NCI-H1092 treated with DMSO at 0.1 percent for 48 hours (cell line): ENCODE measurements around the gene TBX6.
"Not testable (repeated sequence)": the region's sequence is repeated elsewhere in the genome, so short reads cannot be mapped to it uniquely, and the experiment has no call there.

Experiments used
- DNase-seq: peaks from one replicate; lab custom pipeline; 2025; lab: John Stamatoyannopoulos, UW

The TBX6 gene

DNA sequence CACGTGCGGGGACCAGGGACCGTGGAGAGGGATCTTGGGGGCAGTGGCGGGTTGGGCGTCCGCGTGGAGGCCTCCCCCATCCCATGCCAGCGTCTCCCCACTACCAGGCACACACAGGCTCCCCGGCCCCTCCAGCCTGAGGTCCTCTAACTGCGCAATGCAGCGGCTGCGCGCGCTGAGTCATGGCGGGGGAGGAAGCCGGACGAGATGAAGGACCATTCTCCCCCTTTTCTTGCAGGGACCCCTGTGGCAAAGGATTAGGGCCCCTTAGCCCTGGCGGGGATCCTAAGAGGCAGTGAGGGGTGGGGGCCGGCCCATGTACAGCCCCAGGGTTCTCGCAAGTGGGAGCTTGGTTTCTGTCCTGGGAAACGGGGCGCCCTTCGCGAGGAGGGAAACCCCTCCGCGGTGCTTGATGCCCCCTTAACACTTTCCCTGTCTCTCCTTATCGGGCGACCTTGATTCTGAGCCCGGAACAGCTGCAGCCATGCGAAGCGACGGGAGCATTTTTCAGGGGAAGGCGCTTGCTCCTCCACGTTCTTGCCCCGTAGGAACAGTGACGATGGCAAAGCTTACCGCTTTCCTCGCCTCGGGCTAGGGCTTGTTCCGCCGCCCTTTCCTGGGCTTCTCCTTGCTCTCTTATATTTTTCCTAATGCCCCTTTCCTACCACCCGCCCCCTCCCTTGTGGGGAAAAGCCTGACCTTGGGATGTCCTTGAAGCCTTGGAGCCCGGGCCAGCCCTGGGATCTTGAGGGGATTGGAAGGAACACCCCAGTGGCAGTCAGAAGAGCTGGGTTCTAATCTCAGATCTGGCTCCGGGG lies 25.6 kb downstream of the TBX6 start:
- no peak for DNase-seq

DNA sequence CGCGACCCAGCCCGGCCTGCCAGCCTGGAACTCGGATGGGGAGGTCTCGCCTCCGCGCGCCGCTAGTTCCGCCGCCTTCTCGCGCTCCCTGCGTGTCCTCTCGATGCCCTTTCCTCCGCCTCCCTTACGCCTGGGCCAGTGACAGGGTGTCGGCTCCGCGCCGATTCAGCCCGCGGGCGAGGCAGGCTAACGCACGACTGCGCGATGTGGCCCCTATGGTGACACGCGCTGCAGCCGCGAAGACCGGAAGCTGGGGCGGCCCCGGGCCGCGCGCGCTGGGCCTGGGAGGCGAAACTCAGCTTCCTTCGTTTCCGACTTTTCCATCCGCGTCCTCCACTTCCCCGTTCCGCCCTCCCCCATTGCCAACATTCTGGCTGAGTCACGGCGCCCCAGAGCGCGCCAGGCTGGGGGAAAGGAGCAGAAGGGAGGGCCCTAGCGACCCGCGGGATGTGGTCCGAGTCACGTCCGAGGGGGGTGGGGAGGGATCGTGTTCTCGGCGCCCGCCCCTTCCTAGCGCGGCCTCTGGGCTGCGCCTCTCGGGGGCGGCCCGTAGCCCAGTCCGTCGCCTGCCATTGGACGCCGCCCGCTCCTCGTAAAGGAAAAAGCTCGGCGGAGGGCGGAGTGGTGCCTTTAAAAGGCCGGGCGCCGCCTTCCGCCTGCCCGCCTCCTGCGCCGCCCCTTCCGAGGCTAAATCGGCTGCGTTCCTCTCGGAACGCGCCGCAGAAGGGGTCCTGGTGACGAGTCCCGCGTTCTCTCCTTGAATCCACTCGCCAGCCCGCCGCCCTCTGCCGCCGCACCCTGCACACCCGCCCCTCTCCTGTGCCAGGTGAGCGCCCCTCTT lies 26.4 kb downstream of the TBX6 start, which contains the start of gene ALDOA:
Gene ALDOA (plus strand): TSS at position 659 of the 841 bp plus-strand sequence. CDS start 1,138 bp downstream, outside the sequence.
- peak; percentile 96 for DNase-seq

DNA sequence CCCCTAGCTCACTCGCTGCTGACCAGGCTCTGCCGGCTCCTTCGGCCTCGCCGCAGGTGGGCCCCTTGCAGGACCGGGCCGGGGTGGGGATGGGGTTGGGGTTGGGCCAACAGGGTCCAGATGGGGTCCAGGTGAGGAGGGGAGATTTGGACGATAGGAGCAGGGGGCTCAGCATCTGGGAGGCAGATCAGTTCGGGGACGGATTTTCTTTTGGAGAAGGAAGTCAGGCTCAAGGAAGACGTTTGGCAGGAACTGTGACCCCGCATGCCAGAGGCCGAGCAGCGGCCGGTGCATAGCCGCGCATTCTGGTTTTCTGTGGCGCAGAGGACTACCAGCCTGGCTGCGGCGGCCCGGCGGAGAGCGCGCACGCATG lies 27.0 kb downstream of the TBX6 start:
- DNase-seq = no peak

DNA sequence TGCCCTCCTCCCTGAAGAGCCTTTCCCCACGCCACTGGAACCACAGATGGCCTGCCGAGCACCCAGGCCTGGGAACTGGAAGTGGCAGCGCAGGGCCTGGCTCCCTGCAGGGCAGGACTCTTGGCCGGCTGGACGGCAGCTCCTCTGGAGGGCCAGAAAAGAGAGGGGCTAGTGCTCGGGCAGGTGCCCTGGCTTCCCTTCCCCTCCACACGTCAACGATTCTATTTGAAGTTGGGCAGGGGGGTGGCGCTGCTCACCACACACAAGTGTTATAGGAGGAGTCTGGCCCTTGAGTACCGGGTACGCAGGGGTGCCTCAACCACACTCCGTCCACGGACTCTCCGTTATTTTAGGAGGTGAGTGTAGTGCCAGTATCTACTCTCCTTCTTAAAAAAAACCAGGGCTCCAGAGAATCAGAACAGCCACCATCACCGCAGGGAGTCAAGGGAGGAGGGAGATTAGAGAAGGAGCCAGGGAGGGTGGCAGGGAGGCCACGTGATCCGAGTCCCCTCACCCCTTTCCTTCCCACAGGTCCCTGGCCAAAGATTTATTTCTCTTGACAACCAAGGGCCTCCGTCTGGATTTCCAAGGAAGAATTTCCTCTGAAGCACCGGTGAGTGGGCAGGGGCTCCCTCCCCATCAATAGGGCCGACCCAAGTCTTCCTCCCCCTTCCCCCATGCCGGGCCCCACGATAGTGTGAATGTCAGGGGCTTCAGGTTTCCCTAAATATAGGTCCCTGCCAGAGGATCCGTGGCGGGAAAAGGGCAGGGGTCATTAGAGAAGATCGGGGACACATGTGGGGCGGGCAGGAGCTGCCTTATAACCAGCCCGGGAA lies 27.6 kb downstream of the TBX6 start:
- DNase-seq = peak; percentile 85

DNA sequence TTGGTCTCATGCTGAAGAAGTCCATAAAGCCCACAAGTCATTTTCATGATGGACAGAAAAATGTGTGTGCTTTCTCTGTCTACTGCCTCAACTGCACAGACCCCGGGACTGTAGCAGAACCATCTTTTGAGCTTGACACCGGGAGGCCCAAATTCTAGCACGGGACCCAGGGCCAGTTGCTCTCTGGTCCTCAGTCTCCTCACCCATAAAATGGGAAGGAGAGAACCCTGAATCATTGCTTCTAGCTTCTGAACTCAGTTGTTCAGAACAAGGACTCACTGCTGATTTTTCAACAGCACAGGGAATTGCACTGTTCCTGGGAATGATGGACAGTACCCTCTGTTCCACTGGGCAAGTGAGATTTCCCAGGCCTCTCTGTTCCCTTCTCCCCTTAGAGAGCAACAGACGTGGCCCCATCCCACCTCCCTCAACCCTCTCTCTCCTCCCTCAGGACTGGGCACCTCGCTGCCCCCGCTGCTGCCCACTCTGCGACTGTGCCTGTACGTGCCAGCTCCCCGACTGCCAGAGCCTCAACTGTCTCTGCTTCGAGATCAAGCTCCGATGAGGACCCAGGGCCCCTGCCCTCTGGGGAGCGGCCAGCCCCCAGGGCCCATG lies 28.3 kb downstream of the TBX6 start:
- no peak for DNase-seq

DNA sequence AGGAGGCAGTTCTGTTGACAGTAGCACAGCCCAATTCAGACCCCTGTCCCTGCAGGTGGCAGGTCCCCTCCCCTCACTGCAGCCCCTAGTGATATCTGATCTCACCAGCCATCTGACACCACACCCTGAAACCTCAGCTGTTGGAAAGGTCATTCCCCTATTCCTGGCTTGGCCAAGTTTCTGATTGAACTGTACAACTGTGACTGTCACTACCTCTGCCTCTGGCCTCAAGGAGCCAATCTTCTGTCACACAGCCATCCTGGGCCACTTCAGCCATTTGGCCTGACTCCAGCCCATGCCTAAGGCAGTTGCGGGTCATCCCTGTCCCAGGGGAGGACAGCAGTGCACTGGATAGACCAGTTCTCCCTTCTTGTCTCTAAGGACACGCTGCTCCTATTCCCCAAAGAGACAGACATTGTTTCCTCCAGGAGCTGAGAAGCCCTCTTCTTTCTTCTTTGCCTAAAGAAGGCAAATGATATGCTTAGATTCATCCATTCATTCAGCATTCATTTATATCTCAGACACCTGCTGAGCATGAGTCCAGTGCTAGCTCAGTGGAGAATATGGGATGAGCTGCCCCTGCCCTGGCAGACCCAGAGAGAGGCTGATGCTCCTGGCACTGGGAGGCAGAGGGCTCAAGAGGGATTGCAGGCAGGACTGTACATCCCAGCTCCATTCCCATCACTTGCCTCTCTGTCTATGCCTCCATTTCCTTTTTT lies 30.7 kb downstream of the TBX6 start:
- DNase-seq = no peak

DNA sequence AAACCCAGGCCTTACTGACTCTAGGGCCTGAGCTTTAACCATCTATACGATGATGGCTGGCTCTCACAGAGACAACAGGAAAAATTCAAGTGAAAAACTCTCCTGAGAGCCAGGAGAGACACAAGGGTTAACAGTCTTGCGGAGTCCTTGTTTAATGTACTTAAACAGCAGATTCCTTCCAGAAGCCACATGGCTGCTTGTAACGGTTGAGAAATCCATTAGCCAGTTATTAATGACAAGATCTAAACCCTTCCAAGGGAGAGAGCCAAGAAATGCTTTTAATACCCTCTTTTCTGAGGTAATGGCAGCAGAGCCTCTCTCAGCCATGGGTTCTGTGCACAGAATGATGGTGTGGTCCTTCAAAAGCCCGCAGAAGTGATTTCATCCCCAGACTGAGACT lies 31.4 kb downstream of the TBX6 start:
- no peak for DNase-seq

DNA sequence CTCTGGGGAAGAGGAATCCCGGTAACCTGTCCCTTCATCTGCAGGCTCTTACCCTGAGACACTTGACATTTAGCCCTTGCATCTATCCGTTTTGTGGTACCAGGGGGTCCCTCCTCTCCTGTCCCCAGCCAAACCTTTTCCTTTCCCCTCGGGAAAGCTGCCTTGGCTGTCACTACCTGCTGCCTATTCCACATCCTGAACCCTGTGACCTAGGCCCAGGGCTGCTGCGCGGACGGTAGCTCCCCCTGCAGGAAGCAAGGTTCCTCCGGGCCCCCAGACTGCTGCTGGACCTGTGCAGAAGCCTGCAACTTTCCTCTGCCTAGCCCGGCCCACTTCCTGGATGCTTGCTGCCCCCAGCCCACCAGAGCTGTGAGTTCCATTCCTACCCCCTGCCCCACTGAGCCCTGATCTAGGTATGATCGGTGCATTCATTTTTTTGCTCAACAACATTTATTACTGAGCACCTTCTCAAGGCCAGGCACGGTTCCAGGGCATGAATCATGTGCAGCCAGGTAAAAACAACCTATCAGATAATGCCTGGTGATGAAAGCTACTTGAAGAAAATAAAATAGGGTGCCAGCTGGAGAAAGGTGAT lies 36.7 kb downstream of the TBX6 start:
- no peak for DNase-seq

DNA sequence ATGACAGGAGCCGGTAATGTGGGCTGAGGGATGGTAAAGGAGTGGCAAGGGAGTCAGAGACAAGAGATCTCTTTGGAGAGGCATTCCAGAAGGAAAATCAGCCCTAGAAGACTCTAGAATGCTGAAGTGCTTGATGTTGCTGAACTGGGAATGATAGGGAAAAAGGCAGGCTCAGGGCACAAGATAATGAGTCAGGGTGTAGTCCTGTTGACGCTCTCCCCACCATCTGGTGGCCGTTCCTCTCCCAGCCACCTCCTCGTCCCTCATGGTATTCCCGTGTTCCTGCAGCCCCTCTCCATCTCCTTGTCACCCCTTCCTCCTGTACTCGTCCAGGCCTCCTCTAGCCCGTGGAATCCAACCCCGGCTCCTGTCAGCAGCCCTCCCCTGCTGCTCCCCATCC lies 37.3 kb downstream of the TBX6 start:
- DNase-seq = no peak

DNA sequence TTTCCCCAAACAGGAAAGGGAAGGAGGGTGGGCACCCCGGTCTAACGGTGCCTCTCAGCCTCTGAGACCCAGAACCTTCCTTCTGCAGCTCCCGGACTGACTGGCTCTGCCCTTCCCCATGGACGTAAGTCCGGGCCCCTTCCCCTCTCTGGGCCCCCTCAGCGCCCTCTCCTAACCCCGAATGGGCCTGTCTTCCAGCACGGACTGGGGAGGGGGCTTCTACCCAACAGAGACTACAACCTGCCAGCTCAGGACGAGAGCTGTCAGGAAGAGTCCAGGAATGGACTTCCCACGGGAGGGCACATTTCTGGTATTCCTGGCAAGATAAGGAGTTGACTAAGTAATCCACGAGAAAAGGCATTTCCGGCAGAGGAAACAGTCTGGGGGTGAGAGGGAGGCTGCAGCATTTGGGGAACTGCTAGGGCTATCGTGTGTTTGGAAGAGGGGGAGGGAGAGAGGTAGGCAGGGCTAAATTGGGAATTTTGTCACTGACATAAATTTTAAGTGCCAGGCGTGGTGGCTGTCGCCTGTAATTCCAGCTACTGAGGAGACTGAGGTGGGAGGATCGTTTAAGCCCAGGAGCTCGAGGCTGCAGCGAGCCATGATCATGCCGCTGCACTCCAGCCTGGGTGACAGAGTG lies 38.2 kb downstream of the TBX6 start:
- DNase-seq = no peak

DNA sequence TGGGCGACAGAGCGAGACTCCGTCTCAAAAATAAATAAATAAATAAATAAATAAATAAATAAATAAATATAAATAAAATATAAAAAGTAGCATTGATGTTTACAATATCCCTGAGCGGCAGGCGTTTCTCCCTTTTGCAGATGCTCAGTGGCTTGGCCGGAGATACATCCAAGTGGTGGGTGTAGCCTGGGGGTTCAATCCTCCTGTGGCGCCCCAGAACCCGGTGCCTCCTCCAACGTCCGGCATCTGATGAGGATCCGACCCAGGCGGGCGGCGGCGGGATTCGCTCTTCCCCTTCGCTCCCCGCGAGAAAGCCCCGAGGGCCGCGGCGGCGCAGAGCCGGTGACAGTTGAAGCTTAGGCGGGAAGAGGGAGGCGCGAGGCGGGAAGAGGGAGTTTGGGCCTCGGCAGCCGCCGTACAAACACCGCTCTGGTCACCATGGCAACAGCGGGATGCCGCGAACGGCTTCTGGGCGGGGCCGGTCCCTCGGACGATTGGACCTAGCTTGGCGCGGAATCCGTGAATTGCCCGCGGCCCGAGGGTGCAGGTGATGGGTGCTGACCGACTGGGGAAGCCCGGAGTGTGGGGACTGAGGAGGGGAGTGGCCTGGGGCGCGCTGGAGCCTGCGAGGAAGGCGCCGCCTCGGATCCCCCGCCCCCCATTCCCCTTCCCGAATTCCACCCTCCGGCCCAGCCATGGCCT lies 38.9 kb downstream of the TBX6 start:
- DNase-seq = peak; percentile 95

DNA sequence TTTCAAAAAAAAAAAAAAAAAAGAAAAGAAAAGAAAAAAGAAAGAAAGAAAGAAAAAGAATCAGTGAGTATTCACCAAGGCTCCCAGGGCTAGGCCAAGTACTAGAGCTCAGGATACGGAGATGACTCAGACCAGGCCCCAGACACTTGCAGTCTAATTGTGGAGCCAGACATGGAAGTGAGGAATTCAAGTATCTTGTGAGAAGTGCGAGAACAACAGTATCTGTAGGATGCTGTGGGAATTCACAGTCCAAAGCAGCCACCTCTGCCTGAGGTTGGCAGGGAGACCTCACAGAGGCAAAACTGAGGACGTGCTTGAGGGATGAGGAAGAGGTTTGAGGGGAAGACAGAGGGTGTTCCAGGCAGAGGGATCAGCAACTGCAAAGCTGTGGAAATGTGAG lies 40.2 kb downstream of the TBX6 start:
- no peak for DNase-seq

DNA sequence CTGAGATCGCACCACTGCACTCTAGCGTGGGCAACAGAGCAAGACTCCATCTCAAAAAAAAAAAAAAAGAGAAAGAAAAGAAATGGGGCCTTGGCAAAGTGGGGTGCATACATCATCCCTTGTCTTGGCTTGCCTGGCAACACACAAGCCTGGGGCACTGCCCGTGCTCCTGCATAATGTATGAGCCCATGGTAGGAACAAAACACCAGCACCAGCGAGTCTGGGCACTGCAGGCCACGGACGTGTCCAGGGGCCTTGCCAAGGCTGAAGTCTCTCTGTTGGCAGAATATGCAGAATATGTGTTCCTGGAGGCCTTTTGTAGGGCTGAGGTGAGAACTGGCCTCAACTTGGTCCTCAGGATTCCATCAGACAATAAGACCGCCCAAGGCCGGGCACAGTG lies 41.9 kb downstream of the TBX6 start:
- no peak for DNase-seq

DNA sequence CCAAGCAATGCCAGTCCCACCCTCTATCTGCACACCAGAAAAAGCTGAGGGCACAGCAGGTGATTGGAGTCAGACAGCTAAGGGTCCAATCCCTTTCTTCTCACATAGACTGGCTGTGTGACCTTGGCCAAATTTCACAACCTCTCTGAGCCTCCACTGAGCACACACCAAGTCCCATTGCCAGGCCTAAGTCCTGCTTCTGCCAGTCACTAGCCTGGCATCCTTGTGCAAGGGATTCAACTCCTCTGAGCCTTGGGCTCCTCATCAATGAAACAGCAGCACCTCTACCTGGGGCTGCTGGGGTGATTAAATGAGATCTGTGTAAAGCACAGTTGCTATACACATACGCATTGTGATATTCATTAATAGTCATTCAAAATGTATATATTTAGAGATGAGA lies 45.1 kb downstream of the TBX6 start:
- no peak for DNase-seq

DNA sequence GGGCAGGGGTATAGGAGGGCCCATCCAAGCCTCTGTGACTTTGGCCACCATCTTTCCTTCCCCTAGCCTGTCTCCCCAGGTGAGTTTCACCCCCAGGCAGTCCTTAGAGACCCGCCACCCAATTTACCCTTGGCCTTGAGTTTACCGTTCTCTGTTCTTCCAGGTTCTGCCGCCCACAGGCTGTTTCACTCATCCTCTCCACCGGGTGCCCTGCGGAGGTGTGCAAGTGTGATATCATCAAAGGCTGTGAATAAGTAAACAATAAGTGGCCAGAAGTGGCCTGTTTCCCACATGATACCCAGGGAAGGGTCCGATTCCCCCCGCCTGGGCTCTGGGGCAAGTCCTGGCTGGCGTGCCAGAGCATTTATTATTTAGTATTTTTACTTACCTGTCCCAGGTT lies 45.5 kb downstream of the TBX6 start:
- DNase-seq = no peak

DNA sequence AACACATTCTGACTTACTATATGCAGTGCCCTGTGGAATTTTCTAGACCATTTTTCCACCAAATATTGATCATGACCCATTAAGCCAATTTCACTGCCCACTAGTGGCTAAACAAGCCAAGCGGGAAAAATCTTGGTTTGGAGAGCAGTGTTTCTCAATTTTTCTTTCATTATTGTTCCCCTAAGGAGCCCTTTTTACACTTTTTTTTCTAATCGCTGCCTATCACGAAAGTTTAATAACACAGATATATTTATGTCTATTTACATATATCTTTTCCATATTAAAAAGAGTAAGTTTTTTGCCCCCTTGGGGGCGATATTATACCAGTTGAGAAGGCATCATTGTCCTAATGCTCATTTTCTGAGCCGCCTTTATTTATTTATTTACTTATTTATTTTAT lies 49.9 kb downstream of the TBX6 start:
- DNase-seq = no peak

DNA sequence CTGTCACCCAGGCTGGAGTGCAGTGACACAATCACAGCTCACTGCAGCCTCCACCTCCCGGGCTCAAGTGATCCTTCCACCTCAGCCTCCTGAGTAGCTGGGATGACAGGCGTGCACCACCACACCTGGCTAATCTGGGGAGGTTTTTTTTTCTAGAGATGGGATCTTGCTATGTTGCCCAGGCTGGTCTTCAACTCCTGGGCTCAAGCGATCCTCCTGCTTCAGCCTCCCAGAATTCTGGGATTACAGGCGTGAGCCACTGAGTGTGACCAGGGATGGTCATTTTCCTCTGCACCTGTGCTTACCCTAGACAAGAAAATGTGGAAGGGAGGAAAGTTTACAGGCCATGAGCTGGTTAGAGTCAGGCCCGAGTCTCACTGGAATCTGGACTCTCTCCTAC lies 51.0 kb downstream of the TBX6 start:
- not testable (repeated sequence) for DNase-seq

DNA sequence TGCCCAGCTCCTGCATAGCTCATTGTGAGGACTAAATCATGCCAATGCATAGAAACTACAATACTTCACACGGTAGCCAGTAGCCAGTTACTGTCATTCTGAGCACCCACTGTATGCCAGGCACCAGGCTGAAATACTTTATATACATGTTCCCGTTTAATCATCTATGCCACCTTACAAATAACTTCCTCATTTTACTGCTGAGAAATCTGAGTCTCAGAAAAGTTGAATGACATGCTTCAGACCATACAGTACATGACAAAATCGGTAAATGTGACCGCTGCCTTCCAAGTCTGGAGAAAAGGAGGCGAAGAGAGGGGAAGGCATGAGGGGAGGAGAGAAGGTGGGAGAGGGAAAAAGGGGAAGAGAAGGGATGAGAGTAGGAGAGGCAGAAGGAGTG lies 51.5 kb downstream of the TBX6 start:
- no peak for DNase-seq
